Measurements from ENCODE around the gene MPHOSPH9. TPM values are rescaled to one million over a fixed set of nuclear protein-coding genes. Genes with fewer than 3 reads are reported as not detected.

MPHOSPH9 gene, protein sequence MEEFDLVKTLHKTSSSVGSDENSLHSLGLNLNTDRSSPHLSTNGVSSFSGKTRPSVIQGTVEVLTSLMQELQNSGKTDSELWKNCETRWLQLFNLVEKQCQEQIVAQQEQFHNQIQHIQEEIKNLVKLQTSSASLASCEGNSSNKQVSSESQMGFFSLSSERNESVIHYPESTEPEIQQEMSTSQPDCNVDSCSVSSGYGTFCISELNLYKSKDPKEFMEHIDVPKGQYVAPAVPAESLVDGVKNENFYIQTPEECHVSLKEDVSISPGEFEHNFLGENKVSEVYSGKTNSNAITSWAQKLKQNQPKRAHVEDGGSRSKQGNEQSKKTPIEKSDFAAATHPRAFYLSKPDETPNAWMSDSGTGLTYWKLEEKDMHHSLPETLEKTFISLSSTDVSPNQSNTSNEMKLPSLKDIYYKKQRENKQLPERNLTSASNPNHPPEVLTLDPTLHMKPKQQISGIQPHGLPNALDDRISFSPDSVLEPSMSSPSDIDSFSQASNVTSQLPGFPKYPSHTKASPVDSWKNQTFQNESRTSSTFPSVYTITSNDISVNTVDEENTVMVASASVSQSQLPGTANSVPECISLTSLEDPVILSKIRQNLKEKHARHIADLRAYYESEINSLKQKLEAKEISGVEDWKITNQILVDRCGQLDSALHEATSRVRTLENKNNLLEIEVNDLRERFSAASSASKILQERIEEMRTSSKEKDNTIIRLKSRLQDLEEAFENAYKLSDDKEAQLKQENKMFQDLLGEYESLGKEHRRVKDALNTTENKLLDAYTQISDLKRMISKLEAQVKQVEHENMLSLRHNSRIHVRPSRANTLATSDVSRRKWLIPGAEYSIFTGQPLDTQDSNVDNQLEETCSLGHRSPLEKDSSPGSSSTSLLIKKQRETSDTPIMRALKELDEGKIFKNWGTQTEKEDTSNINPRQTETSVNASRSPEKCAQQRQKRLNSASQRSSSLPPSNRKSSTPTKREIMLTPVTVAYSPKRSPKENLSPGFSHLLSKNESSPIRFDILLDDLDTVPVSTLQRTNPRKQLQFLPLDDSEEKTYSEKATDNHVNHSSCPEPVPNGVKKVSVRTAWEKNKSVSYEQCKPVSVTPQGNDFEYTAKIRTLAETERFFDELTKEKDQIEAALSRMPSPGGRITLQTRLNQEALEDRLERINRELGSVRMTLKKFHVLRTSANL
- total RNA-seq = 22.2 TPM

DNA sequence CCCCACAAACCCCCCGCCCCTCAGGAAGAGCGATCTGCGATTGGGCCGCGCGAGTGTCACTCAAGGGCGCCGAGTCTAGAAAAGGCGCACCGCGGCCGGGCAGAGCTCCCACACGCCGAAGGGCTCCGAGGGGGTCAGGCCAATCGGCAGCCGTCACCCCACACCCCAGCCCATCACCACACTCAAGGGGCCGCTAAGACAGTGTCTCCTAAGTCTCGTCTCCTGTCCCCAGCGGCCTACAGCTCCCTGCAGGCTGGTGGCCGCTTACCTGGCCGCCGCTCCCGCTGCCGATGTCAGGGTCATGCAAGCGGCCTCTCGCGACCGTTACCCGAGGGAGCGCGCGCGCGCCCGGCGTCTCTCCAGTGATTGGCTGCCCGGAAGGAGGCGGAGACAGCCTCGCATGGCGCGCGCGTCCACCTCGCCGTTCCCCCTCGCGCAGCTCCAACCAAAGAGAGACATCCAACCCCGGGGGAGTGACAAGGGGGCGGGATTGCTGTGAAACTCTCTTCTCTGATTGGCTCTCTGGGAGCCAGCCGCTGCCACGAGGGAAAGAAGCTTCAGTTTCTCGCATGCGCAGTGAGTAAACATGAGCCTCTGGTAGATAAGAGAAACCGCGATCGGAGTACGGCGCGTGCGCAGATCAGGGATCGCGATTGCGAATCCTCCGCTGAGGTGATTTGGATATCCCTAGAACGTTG lies at the start of gene MPHOSPH9, which contains the start of gene MTRFR:
TSS of gene MPHOSPH9 (minus strand) at position 335 of the 698 bp plus-strand sequence. CDS start 2,777 bp downstream, outside the sequence.
TSS of gene MTRFR (plus strand) at position 630 of the 698 bp plus-strand sequence. CDS start 20,239 bp downstream, outside the sequence.
- ATAC-seq (peak; percentile 92), DNase-seq (ENCODE audit: low spot score) (peak; percentile 99)

DNA sequence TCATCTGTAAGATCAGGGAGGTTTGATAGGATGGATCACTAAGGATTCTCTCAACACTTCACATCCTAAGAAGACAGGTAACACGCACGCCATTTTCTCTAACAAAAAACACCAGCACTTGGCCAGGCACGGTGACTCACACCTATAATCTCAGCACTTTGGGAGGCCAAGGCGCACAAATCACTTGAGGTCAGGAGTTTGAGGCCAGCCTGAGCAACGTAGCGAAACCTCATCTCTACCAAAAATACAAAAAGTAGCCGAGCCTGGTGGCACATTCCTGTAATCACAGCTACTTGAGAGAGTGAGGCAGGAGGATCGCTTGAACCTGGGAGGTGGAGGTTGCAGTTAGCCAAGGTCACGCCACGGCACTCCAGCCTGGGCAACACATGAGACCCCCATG lies 49.2 kb upstream of the MPHOSPH9 start:
- no peak for DNase-seq (ENCODE audit: low spot score)

DNA sequence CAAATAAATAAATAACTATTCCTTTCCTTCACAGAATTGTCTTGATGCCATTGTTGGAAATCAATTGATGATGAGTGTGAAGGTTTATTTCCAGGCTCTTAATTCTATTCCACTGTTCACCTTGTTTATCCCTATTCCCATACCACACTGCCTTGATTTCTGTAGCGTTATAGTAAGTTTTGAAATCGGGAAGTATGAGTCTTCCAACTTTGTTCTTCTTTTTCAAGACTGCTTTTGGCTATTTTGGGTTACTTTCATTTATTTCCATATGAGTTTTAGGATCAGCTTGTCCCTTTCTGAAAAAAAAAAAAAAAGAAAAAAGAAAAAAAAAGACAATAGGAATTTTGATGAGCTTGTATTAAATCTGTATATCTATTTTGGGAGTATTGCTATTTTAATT lies 48.0 kb upstream of the MPHOSPH9 start:
- DNase-seq (ENCODE audit: low spot score) (no peak), ATAC-seq (no peak)

More for the DNA sequence above, 49.2 kb upstream of the MPHOSPH9 start:
- ATAC-seq = no peak

- ATAC-seq (peak; percentile 13), DNase-seq (ENCODE audit: low spot score) (no peak)
Measured at GRCh38 chr12:123278101-123278627, 45.2 kb upstream of the MPHOSPH9 start.

GRCh38 chr12:123273166-123273565 lies 40.2 kb upstream of the MPHOSPH9 start:
- no peak for ATAC-seq
- DNase-seq (ENCODE audit: low spot score) = no peak

GRCh38 chr12:123271001-123271668 lies 38.2 kb upstream of the MPHOSPH9 start:
- peak; percentile 84 for ATAC-seq

DNA sequence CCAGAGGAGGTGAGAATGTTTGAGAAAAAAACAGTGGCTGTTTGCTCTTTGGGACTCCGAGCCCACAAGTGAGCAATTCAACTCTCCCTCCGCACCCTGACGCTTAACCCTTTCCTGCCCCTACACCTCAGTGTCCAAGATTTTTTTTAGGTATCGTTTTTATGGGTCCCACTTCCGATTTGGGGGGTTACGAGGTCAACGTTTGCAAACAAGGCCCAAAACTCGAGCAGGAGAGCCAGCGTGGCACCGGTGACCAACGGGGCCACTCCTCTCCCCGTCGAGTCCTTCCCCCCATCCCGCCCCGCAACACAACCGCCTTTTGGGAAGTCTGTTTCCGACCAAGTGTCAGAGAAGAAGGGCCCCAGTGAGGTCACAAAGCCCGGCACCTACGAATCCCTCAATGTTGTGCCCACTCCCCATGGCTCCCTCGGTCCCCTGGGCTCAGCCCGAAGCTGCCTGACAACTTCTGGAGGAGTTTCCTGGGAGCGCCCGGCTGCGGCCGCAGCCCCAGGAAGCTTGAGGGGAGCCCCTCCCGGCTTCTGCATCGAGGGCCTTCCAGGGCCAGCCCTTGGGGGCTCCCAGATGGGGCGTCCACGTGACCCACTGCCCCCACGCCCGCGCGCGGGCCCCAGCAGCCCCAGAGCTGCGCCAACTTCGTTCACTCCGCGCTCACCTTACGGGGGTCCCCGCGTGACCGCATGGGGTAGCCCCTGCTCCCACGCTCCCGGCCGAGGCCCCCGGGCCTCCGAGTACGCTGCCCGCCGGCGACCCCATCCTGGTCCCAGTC lies 37.5 kb upstream of the MPHOSPH9 start:
- DNase-seq (ENCODE audit: low spot score) (no peak), ATAC-seq (no peak)

More at GRCh38 chr12:123271001-123271668, 38.2 kb upstream of the MPHOSPH9 start:
- DNase-seq (ENCODE audit: low spot score) = peak; percentile 75

GRCh38 chr12:123269896-123270213 lies 36.9 kb upstream of the MPHOSPH9 start:
- DNase-seq (ENCODE audit: low spot score) = no peak
- peak; percentile 6 for ATAC-seq

- peak; percentile 13 for ATAC-seq
- DNase-seq (ENCODE audit: low spot score) = no peak
Measured at GRCh38 chr12:123269395-123269892, 36.5 kb upstream of the MPHOSPH9 start.

GRCh38 chr12:123268850-123269249 lies 35.9 kb upstream of the MPHOSPH9 start:
- no peak for DNase-seq (ENCODE audit: low spot score)

GRCh38 chr12:123267991-123268843 lies 35.3 kb upstream of the MPHOSPH9 start:
- no peak for ATAC-seq
- DNase-seq (ENCODE audit: low spot score) = no peak

More at GRCh38 chr12:123268850-123269249, 35.9 kb upstream of the MPHOSPH9 start:
- ATAC-seq = no peak

- DNase-seq (ENCODE audit: low spot score) = no peak
- ATAC-seq = no peak
Measured at GRCh38 chr12:123267335-123267920, 34.5 kb upstream of the MPHOSPH9 start.

DNA sequence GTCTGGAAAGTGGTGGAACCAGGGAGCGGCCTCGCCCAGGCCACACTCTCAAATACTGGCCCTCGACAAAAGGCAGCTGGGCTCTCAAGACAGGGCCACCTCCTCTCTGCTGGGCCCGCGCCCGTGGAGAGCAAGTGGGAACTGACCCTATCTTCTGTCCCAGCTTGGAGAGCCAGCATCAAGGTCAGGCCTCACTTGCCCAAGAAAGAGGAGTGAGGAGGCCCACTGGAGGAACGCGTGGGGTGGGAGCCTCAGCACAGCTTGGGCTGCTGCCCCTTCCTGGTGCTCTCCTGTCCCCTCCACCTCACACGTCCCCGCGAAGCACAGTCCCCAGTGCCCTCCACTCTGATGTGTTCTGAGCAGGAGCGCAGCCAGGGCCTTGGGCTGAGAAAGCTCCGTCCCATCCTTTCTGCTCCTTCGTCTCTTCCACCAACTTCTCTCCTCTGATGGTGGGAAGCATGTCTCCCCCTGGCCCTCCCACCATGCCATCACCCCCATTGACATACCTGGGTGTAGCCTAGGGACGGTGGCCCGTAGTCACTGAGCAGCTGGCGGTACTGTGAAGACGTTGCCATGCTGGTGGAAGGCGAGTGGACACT lies 33.8 kb upstream of the MPHOSPH9 start:
- DNase-seq (ENCODE audit: low spot score) = no peak
- ATAC-seq = no peak

GRCh38 chr12:123265851-123266678 lies 33.1 kb upstream of the MPHOSPH9 start:
- DNase-seq (ENCODE audit: low spot score) (no peak), ATAC-seq (no peak)

- no peak for DNase-seq (ENCODE audit: low spot score)
- peak; percentile 43 for ATAC-seq
Measured at GRCh38 chr12:123264642-123265041, 31.7 kb upstream of the MPHOSPH9 start.
